IMR-90 (cell line): ENCODE data around the gene HDDC2. TPM values are rescaled to one million over a fixed set of nuclear protein-coding genes. Genes with fewer than 3 reads are reported as not detected.

Experiments
- ATAC-seq: fragments of 200-7000 bp; cut with Tn5 transposase; 2 replicates; pipeline ENCODE4 v1.9.1; 2020; ENCODE audit warnings: low read depth, mild to moderate bottlenecking, moderate library complexity
- BruUV-seq: library from RNA; stranded (reverse); fragments of 400-500 nt; replicated peaks from 2 replicates; lab custom pipeline; 2021; lab: Mats Ljungman, UMichigan
- CTCF ChIA-PET: fragments of 300-600 bp; formaldehyde crosslinking; extraction: SDS; loops from one replicate; lab custom pipeline; 2021; ENCODE audit warnings: antibody characterized with exemption; lab: Yijun Ruan, JAX
- POLR2A ChIA-PET: fragments of 300-600 bp; sonication (Branson Sonifier 250); formaldehyde crosslinking; loops from one replicate; lab custom pipeline; 2022; ENCODE audit warnings: antibody characterized with exemption; ENCODE audit not compliant: unreplicated experiment; lab: Charles Lee
- DNase-seq: peaks from one replicate; pipeline ENCODE4 v3.0.0; 2013
- H2AFZ ChIP-seq: replicated peaks from 2 replicates; pipeline ENCODE3; 2013; ENCODE audit warnings: low read length, mild to moderate bottlenecking; ENCODE audit not compliant: poor library complexity
- H2AK5ac ChIP-seq: 2 replicates; pipeline ENCODE4 v1.6.1; 2013; ENCODE audit warnings: low read depth, low read length, inconsistent platforms
- H2AK9ac ChIP-seq: replicated peaks from 2 replicates; pipeline ENCODE3; 2013; ENCODE audit warnings: mild to moderate bottlenecking, low read depth, low read length, moderate library complexity; ENCODE audit not compliant: poor library complexity
- H2BK120ac ChIP-seq: 2 replicates; pipeline ENCODE4 v1.6.1; 2013; ENCODE audit warnings: low read depth, low read length, inconsistent platforms
- H2BK15ac ChIP-seq: 3 replicates; pipeline ENCODE4 v1.6.1; 2013; ENCODE audit warnings: low read depth, low read length, inconsistent platforms
- H2BK20ac ChIP-seq: 2 replicates; pipeline ENCODE4 v1.6.1; 2013; ENCODE audit warnings: low read depth, mild to moderate bottlenecking, inconsistent platforms, low read length, moderate library complexity
- H2BK5ac ChIP-seq: 2 replicates; pipeline ENCODE4 v1.6.1; 2013; ENCODE audit warnings: mild to moderate bottlenecking, low read depth, low read length, inconsistent platforms; ENCODE audit not compliant: poor library complexity, severe bottlenecking
- H3K14ac ChIP-seq: replicated peaks from 2 replicates; pipeline ENCODE4 v1.6.1; 2013; ENCODE audit warnings: low read depth, low read length, inconsistent platforms
- H3K18ac ChIP-seq: 2 replicates; pipeline ENCODE4 v1.6.1; 2013; ENCODE audit warnings: low read depth, low read length, control low read depth
- H3K23ac ChIP-seq: 2 replicates; pipeline ENCODE4 v1.6.1; 2013; ENCODE audit warnings: low read depth, low read length, inconsistent platforms
- H3K27ac ChIP-seq: 2 replicates; pipeline ENCODE4 v1.5.1; 2013; ENCODE audit warnings: mild to moderate bottlenecking, control low read depth, low read length; ENCODE audit not compliant: insufficient read depth
- H3K27me3 ChIP-seq: 2 replicates; pipeline ENCODE4 v1.6.1; 2013; ENCODE audit warnings: low read length; ENCODE audit not compliant: control insufficient read depth, insufficient read depth
- H3K36me3 ChIP-seq: 2 replicates; pipeline ENCODE4 v1.6.1; 2013; ENCODE audit warnings: low read length, mixed read lengths; ENCODE audit not compliant: control insufficient read depth, insufficient read depth
- H3K4ac ChIP-seq: 2 replicates; pipeline ENCODE4 v1.6.1; 2013; ENCODE audit warnings: low read depth, low read length, inconsistent platforms
- H3K4me1 ChIP-seq: 2 replicates; pipeline ENCODE4 v1.6.1; 2013; ENCODE audit warnings: low read length, mixed read lengths; ENCODE audit not compliant: control insufficient read depth, insufficient read depth
- H3K4me2 ChIP-seq: 2 replicates; pipeline ENCODE4 v1.6.1; 2013; ENCODE audit warnings: low read depth, mild to moderate bottlenecking, control low read depth, low read length, moderate library complexity
- H3K4me3 ChIP-seq: 2 replicates; pipeline ENCODE4 v1.5.1; 2013; ENCODE audit warnings: low read depth, mild to moderate bottlenecking, control low read depth, low read length, moderate library complexity; ENCODE audit not compliant: insufficient read depth
- H3K56ac ChIP-seq: 2 replicates; pipeline ENCODE4 v1.6.1; 2013; ENCODE audit warnings: low read length, inconsistent platforms; ENCODE audit not compliant: insufficient read depth; ENCODE audit errors: extremely low read depth
- H3K79me1 ChIP-seq, 2 experiments: 2 replicates each; pipeline ENCODE4 v1.6.1; 2013; ENCODE audit warnings: low read length in 2 of 2, inconsistent platforms in 1 of 2, low read depth in 1 of 2
- H3K9ac ChIP-seq: 2 replicates; pipeline ENCODE4 v1.6.1; 2013; ENCODE audit warnings: low read depth, low read length, control low read depth
- H3K9me1 ChIP-seq: 2 replicates; pipeline ENCODE4 v1.6.1; 2013; ENCODE audit warnings: low read length, inconsistent platforms; ENCODE audit not compliant: insufficient read depth
- H3K9me3 ChIP-seq: 2 replicates; pipeline ENCODE4 v1.6.1; 2013; ENCODE audit warnings: low read length; ENCODE audit not compliant: control insufficient read depth, insufficient read depth
- H4K20me1 ChIP-seq: 2 replicates; pipeline ENCODE4 v1.6.1; 2013; ENCODE audit warnings: low read length, inconsistent platforms; ENCODE audit not compliant: insufficient read depth
- H4K5ac ChIP-seq: 2 replicates; pipeline ENCODE4 v1.6.1; 2013; ENCODE audit warnings: mild to moderate bottlenecking, low read depth, low read length, control low read depth
- H4K8ac ChIP-seq, 2 experiments: 2 replicates each; pipeline ENCODE4 v1.6.1; 2013; ENCODE audit warnings: low read depth in 2 of 2, low read length in 2 of 2, control low read depth in 1 of 2, inconsistent platforms in 1 of 2
- H4K91ac ChIP-seq: 2 replicates; pipeline ENCODE4 v1.6.1; 2013; ENCODE audit warnings: low read depth, low read length, inconsistent platforms; ENCODE audit not compliant: insufficient read depth
- CHD1 ChIP-seq: IDR thresholded peaks from 2 replicates; pipeline ENCODE4 v1.6.1; 2012; ENCODE audit warnings: low read depth, low read length, improper control_type of control experiment
- CTCF ChIP-seq: conservative IDR thresholded peaks from 2 replicates; pipeline ENCODE4 v1.5.1; 2012; ENCODE audit warnings: mild to moderate bottlenecking, low read depth, low read length, improper control_type of control experiment
- WGBS, 2 experiments: methylation state at CpG; one replicate each; pipeline versions ENCODE4 v1.1.5 to v1.1.7; 2013; ENCODE audit warnings: missing lambda C conversion rate in 2 of 2; ENCODE audit not compliant: insufficient read length in 1 of 2; ENCODE audit errors: extremely low coverage in 2 of 2; 5-methylcytosine and 5-hydroxymethylcytosine counted together
- dilution Hi-C: fragments of 300-500 bp; cut with HindIII; formaldehyde crosslinking; loops from one replicate; pipeline ENCODE4 v1.14.3; 2018; ENCODE audit warnings: low sequenced_read_pairs; ENCODE audit not compliant: unreplicated experiment
- in situ Hi-C: fragments of 300-500 bp; cut with MboI; formaldehyde crosslinking; loops from 3 replicates; pipeline ENCODE4 v1.14.3; 2019; ENCODE audit warnings: low sequenced_read_pairs, inconsistent platforms, mixed read lengths
- intact Hi-C: fragments of 100-400 bp; cut with micrococcal nuclease; formaldehyde crosslinking; loops from 2 replicates; pipeline ENCODE4 v1.10.0; 2022
- polyA plus RNA-seq, 3 experiments: library from polyadenylated mRNA; depleted of rRNA; stranded (reverse); fragments of >200 nt; gene quantifications; 2 replicates each; pipeline ENCODE4 v1.2.3, GENCODE V29; 2012; ENCODE audit warnings: low replicate concordance in 1 of 3
- total RNA-seq: library from RNA; depleted of rRNA; stranded (reverse); fragments of >200 nt; gene quantifications from 2 replicates; pipeline ENCODE4 v1.2.3, GENCODE V29; 2012
- TF ChIP-seq, protein P1 (sequence below): fragments of 150-350 bp; IDR thresholded peaks from 2 replicates; pipeline ENCODE4 v1.6.1; 2016; ENCODE audit warnings: low read depth, mild to moderate bottlenecking, low read length, moderate library complexity, borderline replicate concordance

The HDDC2 gene
- total and polyA plus RNA-seq, 2 of the 4 experiments (the other 2 are of a cell fraction) = 40.9 to 68.6 TPM

DNA sequence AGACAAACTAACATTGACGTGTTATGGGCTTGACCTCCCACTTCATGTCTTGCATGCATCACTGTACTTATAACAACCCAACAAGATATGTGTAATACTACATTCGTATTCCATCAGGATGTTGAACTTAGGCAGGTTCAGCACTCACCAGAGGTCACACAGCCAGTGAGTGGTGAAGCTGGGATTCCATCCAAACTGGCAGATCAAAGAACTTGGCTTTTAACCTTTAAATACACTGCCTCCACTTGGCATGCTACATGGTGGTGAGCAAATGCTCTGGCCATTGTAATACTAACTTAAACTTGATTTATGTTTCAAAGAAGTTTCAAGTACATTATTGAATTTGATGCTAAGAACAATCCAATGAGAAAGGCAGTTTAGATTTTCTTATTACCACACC, 10.7 kb upstream of the HDDC2 start:
- Histone ChIP-seq H3K4me2 (no peak overlapping the region), H3K23ac (no peak overlapping the region), H3K14ac (no peak overlapping the region), H2AK5ac (no peak overlapping the region), H3K56ac (no peak overlapping the region), H4K5ac (no peak overlapping the region), H4K20me1 (no peaks in the 10 kb centered on the region), H3K27me3 (peaks cover 12% of the 10 kb centered on the region), H2BK120ac (no peak overlapping the region), H3K4me3 (no peak overlapping the region), H2AFZ (no peak overlapping the region), H2BK5ac (no peak overlapping the region), H3K4me1 (no peaks in the 10 kb centered on the region), H3K27ac (no peak overlapping the region), H3K9ac (no peak overlapping the region), H4K91ac (no peak overlapping the region), H2BK15ac (no peak overlapping the region), H2BK20ac (no peak overlapping the region), H4K8ac (no peak overlapping the region), H3K9me3 (no peaks in the 10 kb centered on the region), H3K18ac (no peak overlapping the region), H3K79me1 (no peaks in the 10 kb centered on the region), H2AK9ac (no peak overlapping the region), H3K36me3 (no peaks in the 10 kb centered on the region), H3K9me1 (no peaks in the 10 kb centered on the region), H3K4ac (no peak overlapping the region)
- in situ Hi-C loops (loop anchor here (5.0 to 10.0 kb wide), 3 partner anchors 435 to 662 kb away; no protein-coding TSS in a partner anchor), intact Hi-C loops (loop anchor here (5.0 to 10.0 kb wide), 2 partner anchors 660 to 1812 kb away; no protein-coding TSS in a partner anchor), dilution Hi-C loops (no loop called here)
- POLR2A ChIA-PET = no interaction called here
- CTCF ChIA-PET = interaction anchor here (0.6 to 1.1 kb wide), 3 partner anchors 11 to 644 kb away, joined by 3 read pairs; partner anchors contain the start of gene HDDC2
- ATAC-seq = no peak
- no CpG with 5 or more reads among the region's 2 CpGs for WGBS, 2 experiments
- no peak for DNase-seq
- BruUV-seq = no TSS peak
- TF ChIP-seq CTCF (no peak), CHD1 (no peak)
- TF ChIP-seq, protein P1, sequence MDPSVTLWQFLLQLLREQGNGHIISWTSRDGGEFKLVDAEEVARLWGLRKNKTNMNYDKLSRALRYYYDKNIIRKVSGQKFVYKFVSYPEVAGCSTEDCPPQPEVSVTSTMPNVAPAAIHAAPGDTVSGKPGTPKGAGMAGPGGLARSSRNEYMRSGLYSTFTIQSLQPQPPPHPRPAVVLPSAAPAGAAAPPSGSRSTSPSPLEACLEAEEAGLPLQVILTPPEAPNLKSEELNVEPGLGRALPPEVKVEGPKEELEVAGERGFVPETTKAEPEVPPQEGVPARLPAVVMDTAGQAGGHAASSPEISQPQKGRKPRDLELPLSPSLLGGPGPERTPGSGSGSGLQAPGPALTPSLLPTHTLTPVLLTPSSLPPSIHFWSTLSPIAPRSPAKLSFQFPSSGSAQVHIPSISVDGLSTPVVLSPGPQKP = no peak
